Measurements from ENCODE around the gene RGL4.
"Not testable (repeated sequence)": the region's sequence is repeated elsewhere in the genome, so short reads cannot be mapped to it uniquely, and the experiment has no call there.

The RGL4 gene, protein sequence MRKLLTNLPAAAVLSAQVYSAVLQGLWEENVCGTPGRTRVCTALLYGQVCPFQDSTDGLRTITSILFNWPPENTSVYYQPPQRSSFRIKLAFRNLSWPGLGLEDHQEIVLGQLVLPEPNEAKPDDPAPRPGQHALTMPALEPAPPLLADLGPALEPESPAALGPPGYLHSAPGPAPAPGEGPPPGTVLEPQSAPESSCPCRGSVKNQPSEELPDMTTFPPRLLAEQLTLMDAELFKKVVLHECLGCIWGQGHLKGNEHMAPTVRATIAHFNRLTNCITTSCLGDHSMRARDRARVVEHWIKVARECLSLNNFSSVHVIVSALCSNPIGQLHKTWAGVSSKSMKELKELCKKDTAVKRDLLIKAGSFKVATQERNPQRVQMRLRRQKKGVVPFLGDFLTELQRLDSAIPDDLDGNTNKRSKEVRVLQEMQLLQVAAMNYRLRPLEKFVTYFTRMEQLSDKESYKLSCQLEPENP

GRCh38 chr22:23690713-23691112 is at the start of gene RGL4:
Gene RGL4, plus strand, starts transcription at chr22:23691013. Its CDS starts 1,018 bp downstream, at chr22:23692031.
- DNase-seq: no peak

- DNase-seq: not testable (repeated sequence)
Observed at GRCh38 chr22:23646526-23646925, 44.3 kb upstream of the RGL4 start.

DNA sequence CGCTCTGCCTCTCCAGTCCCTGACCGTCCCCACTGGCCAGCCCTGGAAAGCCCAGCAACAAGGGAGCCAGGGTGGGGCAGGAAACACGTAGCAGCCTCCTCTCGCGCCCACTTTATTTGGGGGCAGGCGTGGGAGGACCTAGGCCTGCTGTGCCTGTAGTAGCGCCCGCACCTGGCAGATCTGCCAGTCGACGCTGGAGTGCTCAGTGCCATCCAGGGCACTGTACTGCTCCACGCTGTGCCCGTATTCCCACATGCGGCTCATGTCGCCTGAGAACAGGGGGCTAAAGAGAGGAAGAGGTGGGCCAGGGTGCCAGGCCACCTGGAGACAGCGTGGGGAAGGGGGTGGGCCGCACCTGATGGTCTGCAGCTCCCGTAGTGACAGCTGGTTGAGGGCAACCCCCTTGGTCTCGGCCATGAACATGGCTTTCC is 41.7 kb upstream of the RGL4 start:
- DNase-seq: no peak

DNA sequence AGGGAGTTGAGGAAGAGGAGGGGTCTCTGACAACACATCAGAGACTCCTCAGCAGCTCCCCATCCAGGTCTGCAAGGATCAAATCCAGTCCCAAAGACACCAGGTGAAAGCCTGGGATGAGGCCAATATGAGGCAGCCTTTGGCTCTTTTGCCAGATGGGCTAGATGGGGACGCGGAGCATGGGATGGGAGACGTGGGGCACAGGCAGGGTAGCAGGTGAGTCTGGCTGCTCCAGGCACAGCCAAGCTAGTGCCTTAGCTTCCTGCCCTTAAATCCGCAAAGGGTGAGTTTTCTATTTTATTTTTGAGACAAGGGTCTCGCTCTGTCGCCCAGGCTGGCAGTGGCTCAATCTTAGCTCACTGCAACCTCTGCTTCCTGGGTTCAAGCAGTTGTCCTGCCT is 39.1 kb upstream of the RGL4 start:
- DNase-seq: no peak

DNA sequence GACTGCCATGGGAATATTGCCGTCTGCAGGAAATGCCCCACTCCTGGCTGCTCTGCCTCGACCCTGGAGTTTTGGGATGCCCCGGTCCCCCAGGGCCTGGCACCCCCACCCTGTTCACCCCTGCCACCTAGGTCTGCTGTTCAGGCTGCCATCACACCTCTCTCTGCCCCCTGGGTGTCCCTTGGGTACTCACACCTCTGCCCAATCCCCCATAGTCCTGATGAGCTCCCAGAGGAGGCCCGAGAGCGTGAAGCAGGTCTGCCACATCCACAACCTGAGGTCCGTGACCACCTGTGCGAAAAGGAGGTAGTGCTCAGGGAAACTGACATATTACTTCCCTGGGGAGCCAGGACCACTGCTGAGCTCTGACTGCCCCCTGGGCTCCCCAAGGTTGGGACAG is 38.5 kb upstream of the RGL4 start:
- no peak for DNase-seq

DNA sequence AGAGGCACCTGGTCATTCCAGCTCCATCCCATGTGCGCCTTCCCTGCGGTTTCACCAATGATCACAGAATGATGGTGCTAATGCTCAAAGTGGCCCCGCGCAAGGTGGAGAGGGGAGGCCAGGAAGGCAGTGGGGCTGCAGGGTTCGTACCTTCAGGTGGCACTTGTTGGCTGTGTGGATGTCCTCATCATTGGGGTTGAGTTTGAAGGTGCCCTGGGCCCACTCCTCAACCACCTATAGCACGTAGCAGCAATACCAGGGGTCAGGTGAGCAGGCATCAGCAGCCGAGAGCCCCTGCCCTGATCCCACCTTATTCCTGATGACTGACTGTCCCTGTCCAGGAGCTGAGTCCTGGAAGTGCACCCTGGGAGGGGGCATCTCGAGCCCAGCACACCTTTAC is 38.1 kb upstream of the RGL4 start:
- DNase-seq: no peak

DNA sequence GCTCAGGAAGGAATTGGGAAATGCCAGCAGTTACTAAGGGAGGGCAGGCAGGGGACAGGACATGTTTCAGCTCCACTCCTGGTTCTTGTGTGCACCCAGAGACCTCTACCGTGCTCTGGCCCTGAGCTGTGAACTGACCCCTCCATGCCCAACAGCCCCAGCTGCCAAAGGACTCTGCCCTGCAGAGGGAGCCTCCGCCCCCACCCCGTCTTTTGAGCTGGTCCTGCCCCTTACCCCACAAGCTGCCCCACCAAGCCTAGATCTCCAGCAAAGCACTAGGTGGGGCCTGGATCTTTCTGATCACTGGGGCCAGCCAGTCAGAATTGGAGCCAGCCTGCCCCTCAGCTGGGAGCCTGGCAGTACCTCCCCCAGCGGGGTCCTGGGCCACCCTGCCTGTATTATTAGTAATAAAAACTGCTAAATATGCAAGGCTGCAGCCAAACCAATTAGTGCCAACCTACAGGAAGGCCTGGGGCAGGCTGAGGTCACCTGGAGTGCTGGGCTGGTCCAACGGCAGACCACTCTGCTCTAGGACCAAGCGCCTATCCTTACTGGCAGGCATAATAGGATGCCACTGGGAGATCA is 34.8 kb upstream of the RGL4 start:
- no peak for DNase-seq

DNA sequence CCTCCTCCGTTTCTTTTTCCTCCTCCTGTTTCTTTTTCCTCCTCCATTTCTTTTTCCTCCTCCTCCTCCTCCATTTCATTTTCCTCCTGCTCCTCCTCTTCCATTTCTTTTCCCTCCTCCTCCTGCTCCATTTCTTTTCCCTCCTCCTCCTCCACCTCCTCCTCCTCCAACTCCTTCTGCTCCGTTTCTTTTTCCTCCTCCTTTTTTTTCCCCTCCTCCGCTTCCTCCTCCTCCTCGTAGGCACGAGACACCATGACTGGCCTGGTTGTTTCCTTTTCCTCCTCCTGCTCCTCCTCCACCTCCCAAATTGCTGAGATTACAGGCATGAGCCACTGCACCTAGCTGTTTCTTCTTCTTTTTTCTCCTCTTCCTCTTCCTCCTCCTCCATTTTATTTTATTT is 33.1 kb upstream of the RGL4 start:
- peak; percentile 23 for DNase-seq

GRCh38 chr22:23660381-23660780 is 30.4 kb upstream of the RGL4 start:
- not testable (repeated sequence) for DNase-seq

GRCh38 chr22:23670378-23671295 is 20.2 kb upstream of the RGL4 start:
- no peak for DNase-seq

DNA sequence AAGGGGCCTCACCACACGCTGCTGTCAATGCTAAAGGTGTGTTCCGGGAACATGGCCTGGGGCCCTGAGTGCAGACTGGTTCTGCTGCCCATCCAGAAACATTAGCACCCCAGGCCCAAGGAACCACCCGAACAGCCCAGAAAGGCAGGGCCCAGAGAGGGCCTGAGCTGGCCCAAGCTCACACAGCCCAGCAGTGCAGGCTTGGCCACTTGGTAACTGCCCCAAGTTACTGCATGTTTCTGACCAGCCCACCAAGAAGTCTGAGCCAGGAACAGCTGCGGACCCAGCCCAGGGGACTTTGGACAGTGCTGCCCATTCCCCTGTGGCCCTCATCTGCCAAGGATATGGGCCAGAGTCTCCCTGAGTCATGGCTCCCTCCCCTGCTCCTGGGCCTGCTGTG is 19.4 kb upstream of the RGL4 start:
- not testable (repeated sequence) for DNase-seq

GRCh38 chr22:23672307-23673049 is 18.3 kb upstream of the RGL4 start:
- not testable (repeated sequence) for DNase-seq

DNA sequence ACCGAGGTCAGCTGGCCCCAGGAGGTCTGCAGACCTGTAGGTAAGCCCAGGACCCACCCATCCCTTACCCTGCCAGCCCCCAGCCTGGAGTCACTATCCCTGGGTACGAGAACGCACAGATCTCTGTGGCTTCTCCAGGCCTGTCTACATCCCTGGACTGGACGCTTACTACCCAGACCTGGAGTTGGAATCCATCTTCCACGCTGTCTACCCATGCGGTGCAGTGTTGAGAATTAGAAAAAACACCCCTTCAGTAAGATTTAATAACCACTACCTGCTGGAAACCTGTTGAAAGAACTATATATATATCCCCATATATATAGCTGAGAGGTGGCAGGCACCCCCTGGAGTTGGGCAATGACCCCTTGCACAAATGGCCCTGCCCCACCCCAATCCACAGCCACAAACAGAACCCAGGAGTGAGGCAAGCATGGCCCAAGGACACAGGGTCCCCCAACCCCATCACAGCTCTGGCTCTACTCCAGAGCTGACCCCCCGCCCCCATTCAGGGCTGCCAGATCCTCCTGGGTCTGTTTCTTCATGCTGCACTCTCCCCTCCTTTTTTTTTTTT is 17.7 kb upstream of the RGL4 start:
- no peak for DNase-seq

GRCh38 chr22:23673826-23674690 is 16.8 kb upstream of the RGL4 start:
- DNase-seq: no peak

- not testable (repeated sequence) for DNase-seq
Observed at GRCh38 chr22:23674886-23675501, 15.8 kb upstream of the RGL4 start.

GRCh38 chr22:23675502-23676415 is 15.1 kb upstream of the RGL4 start:
- peak; percentile 33 for DNase-seq

DNA sequence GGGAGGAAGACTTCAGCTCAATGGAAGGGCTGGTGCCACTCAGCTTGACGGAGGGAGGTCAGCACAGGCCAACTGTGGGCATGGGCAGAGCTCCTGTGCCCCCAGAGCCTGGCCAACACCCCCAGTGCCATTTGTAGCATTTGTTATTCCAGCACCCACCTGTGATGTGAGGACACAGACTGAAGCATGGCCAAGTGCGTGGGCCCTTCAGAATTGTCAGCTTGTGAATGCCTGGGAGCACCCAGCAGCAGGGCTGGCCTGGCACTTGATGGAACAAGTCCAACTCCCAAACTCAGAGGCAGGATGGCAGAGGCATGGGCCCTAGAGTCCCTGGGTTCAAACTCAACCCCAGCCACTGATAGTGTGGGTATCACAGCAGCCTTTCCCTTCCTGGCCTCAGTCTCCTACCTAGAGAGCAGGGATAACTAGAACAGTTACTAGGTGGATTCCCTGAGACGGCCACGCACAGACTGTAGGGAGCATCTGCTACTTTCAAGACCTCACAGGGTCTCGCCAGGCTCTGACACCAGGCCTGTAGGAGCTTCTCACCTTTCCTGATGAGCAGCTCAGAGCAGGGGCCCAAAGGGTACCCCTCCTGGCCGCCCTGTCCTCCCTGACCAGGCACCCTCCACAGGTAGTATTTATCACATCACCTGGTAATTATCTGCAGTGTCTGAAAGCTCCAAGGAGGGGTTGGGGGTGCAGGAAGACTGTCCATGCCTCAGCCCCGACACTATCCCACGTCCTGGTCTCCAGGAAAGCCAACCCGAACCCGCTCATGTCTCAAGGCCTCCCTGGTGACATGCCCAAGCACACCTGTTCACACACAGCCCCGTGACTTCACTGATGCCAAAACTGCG is 13.7 kb upstream of the RGL4 start:
- DNase-seq: not testable (repeated sequence)

GRCh38 chr22:23677701-23677995 is 13.2 kb upstream of the RGL4 start:
- DNase-seq: no peak

- no peak for DNase-seq
Observed at GRCh38 chr22:23678133-23678532, 12.7 kb upstream of the RGL4 start.

Data from suppressor macrophage treated with lipopolysaccharide for 4 hours (primary cell).